NK-92 treated with Interleukin-12 subunit alpha and Interleukin-12 subunit beta, amount 100 ng/mL, for 24 hours (cell line): ENCODE measurements around the gene SYPL2.
A peak's percentile ranks its signal among the peaks of the same experiment; 100 is the strongest.
"Not testable (repeated sequence)": the region's sequence is repeated elsewhere in the genome, so short reads cannot be mapped to it uniquely, and the experiment has no call there.

Experiments used
- DNase-seq: peaks from one replicate; lab custom pipeline; 2025; lab: John Stamatoyannopoulos, UW

Gene SYPL2

GRCh38 chr1:109472779-109473178 is 6.4 kb downstream of the SYPL2 start:
- no peak for DNase-seq

- not testable (repeated sequence) for DNase-seq
Measured at GRCh38 chr1:109473284-109474057, 7.1 kb downstream of the SYPL2 start.

- DNase-seq = no peak
Measured at GRCh38 chr1:109474697-109475096, 8.4 kb downstream of the SYPL2 start.

GRCh38 chr1:109475261-109475660 is 8.9 kb downstream of the SYPL2 start:
- DNase-seq = no peak

GRCh38 chr1:109476825-109477224 is 10.5 kb downstream of the SYPL2 start:
- DNase-seq = no peak

GRCh38 chr1:109477821-109478220 is 11.5 kb downstream of the SYPL2 start:
- DNase-seq = no peak

- DNase-seq = no peak
Measured at GRCh38 chr1:109478806-109479205, 12.5 kb downstream of the SYPL2 start.

GRCh38 chr1:109479311-109479710 is 13.0 kb downstream of the SYPL2 start:
- DNase-seq = no peak

GRCh38 chr1:109479901-109480300 is 13.6 kb downstream of the SYPL2 start:
- DNase-seq = no peak

GRCh38 chr1:109481646-109482045 is 15.3 kb downstream of the SYPL2 start:
- no peak for DNase-seq

- no peak for DNase-seq
Measured at GRCh38 chr1:109482242-109482641, 15.9 kb downstream of the SYPL2 start.

GRCh38 chr1:109482791-109483671 is 16.7 kb downstream of the SYPL2 start:
- DNase-seq = no peak

GRCh38 chr1:109483672-109484518 is 17.5 kb downstream of the SYPL2 start, which contains the start of gene ATXN7L2:
TSS of gene ATXN7L2 (plus strand) at chr1:109483905. CDS start at chr1:109483954, 49 bp downstream.
- DNase-seq = peak; percentile 91

- no peak for DNase-seq
Measured at GRCh38 chr1:109484519-109484975, 18.2 kb downstream of the SYPL2 start.

GRCh38 chr1:109485001-109485400 is 18.7 kb downstream of the SYPL2 start:
- no peak for DNase-seq

- DNase-seq = no peak
Measured at GRCh38 chr1:109487261-109487660, 20.9 kb downstream of the SYPL2 start.

- no peak for DNase-seq
Measured at GRCh38 chr1:109488201-109488600, 21.9 kb downstream of the SYPL2 start.

GRCh38 chr1:109488696-109489095 is 22.4 kb downstream of the SYPL2 start:
- no peak for DNase-seq

GRCh38 chr1:109490029-109490933 is 23.9 kb downstream of the SYPL2 start:
- DNase-seq = peak; percentile 17

GRCh38 chr1:109490934-109491302 is 24.6 kb downstream of the SYPL2 start:
- no peak for DNase-seq

GRCh38 chr1:109491372-109491771 is 25.0 kb downstream of the SYPL2 start:
- DNase-seq = no peak
